SK-N-SH (cell line): ENCODE data around the gene GARS1. TPM values are rescaled to one million over a fixed set of nuclear protein-coding genes. Genes with fewer than 3 reads are reported as not detected.

Experiments used
- CTCF ChIA-PET: fragments of 300-600, 350-600 bp; formaldehyde crosslinking; extraction: SDS; loops from one replicate; lab custom pipeline; 2021; lab: Yijun Ruan, JAX
- POLR2A ChIA-PET: fragments of 350-600 bp; sonication (Branson Sonifier 250); formaldehyde crosslinking; extraction: SDS; loops from one replicate; lab custom pipeline; 2020; ENCODE audit warnings: antibody characterized with exemption, inconsistent platforms; lab: Yijun Ruan, JAX
- DNase-seq: peaks from one replicate; pipeline ENCODE4 v3.0.0; 2012
- H2AFZ ChIP-seq: fragments of 200-600 bp; sonication (generic); 2 replicates; pipeline ENCODE4 v1.8.1; 2016; ENCODE audit warnings: antibody characterized with exemption, mild to moderate bottlenecking, low read depth
- H3F3A ChIP-seq: fragments of 200-600 bp; sonication (generic); replicated peaks from 2 replicates; pipeline ENCODE3; 2016; ENCODE audit warnings: antibody characterized with exemption, mild to moderate bottlenecking; ENCODE audit not compliant: insufficient read depth
- H3K27ac ChIP-seq, 2 experiments: fragments of 200-500 bp in 1 of 2; fragments of 200-600 bp in 1 of 2; sonication (Bioruptor generic) in 1 of 2; sonication (generic), shearing (Covaris generic) in 1 of 2; 2 replicates each; pipeline versions ENCODE4 v1.5.1 to v1.6.1; 2014 to 2016; ENCODE audit warnings: low read depth in 2 of 2, inconsistent platforms in 1 of 2, low read length in 1 of 2, mild to moderate bottlenecking in 1 of 2, mixed read lengths in 1 of 2
- H3K27me3 ChIP-seq: fragments of 200-600 bp; sonication (generic), shearing (Covaris generic); 2 replicates; pipeline ENCODE4 v1.6.1; 2016; ENCODE audit warnings: mixed run types; ENCODE audit not compliant: insufficient read depth
- H3K36me3 ChIP-seq, 2 experiments: fragments of 200-500 bp in 1 of 2; fragments of 200-600 bp in 1 of 2; sonication (Bioruptor generic) in 1 of 2; sonication (generic) in 1 of 2; replicated peaks in 1 of 2; 2 replicates each; pipeline versions ENCODE3 to v1.5.1; 2014 to 2016; ENCODE audit warnings: low read length in 1 of 2, mild to moderate bottlenecking in 1 of 2; ENCODE audit not compliant: insufficient read depth in 2 of 2, control insufficient read depth in 1 of 2
- H3K4me1 ChIP-seq, 2 experiments: fragments of 200-500 bp in 1 of 2; fragments of 200-600 bp in 1 of 2; sonication (Bioruptor generic) in 1 of 2; sonication (generic), shearing (Covaris generic) in 1 of 2; 2 replicates each; pipeline versions ENCODE4 v1.5.1 to v1.6.1; 2014 to 2016; ENCODE audit warnings: low read depth in 1 of 2, low read length in 1 of 2, mixed run types in 1 of 2; ENCODE audit not compliant: insufficient read depth in 2 of 2, control insufficient read depth in 1 of 2
- H3K4me2 ChIP-seq: fragments of 200-600 bp; sonication (generic), shearing (Covaris generic); 2 replicates; pipeline ENCODE4 v1.6.1; 2017; ENCODE audit warnings: mixed run types
- H3K4me3 ChIP-seq, 2 experiments: fragments of 200-500 bp in 1 of 2; fragments of 200-600 bp in 1 of 2; sonication (Bioruptor generic) in 1 of 2; sonication (generic), shearing (Covaris generic) in 1 of 2; 2 replicates each; pipeline versions ENCODE4 v1.5.1 to v1.8.1; 2014 to 2016; ENCODE audit warnings: low read depth in 2 of 2, inconsistent platforms in 1 of 2, low read length in 1 of 2, mild to moderate bottlenecking in 1 of 2, mixed read lengths in 1 of 2, moderate library complexity in 1 of 2
- H3K79me2 ChIP-seq: fragments of 200-600 bp; sonication (generic); 2 replicates; pipeline ENCODE4 v1.8.1; 2017; ENCODE audit warnings: mild to moderate bottlenecking; ENCODE audit not compliant: insufficient read depth
- H3K9ac ChIP-seq: fragments of 200-600 bp; sonication (generic); 2 replicates; pipeline ENCODE4 v1.6.1; 2017; ENCODE audit warnings: mixed run types
- H3K9me2 ChIP-seq: fragments of 200-600 bp; sonication (generic); 2 replicates; pipeline ENCODE4 v1.6.1; 2017; ENCODE audit warnings: mixed run types
- H3K9me3 ChIP-seq: fragments of 200-600 bp; sonication (generic); 2 replicates; pipeline ENCODE4 v1.6.1; 2017; ENCODE audit warnings: mixed run types, mild to moderate bottlenecking, moderate library complexity
- H4K20me1 ChIP-seq: fragments of 200-600 bp; sonication (generic); 2 replicates; pipeline ENCODE4 v1.6.1; 2017; ENCODE audit warnings: mild to moderate bottlenecking, mixed run types; ENCODE audit not compliant: insufficient read depth
- CHD2 ChIP-seq: fragments of 150-350 bp; IDR thresholded peaks from 2 replicates; pipeline ENCODE4 v1.6.1; 2018; ENCODE audit warnings: low read length; ENCODE audit not compliant: partially characterized antibody
- EP300 ChIP-seq, 2 experiments: IDR thresholded peaks; 2 replicates each; pipeline versions ENCODE4 v1.4.0 to v1.6.1; 2012; ENCODE audit warnings: borderline replicate concordance in 1 of 2, low read depth in 1 of 2, low read length in 1 of 2
- EZH2phosphoT487 ChIP-seq: fragments of 200-600 bp; sonication (generic); IDR thresholded peaks from 2 replicates; pipeline ENCODE4 v1.6.1; 2017; ENCODE audit warnings: low read depth, mixed run types, mild to moderate bottlenecking, antibody characterized with exemption, moderate library complexity, borderline replicate concordance
- FOXM1 ChIP-seq: IDR thresholded peaks from 2 replicates; pipeline ENCODE4 v1.4.0; 2012; ENCODE audit warnings: low read depth, mild to moderate bottlenecking
- GATA2 ChIP-seq: sonication (generic); formaldehyde crosslinking; IDR thresholded peaks from 2 replicates; pipeline ENCODE4 v1.5.0; 2020; ENCODE audit warnings: mild to moderate bottlenecking, missing genetic modification reagents
- JUND ChIP-seq: IDR thresholded peaks from 2 replicates; pipeline ENCODE4 v1.4.0; 2012
- MEF2A ChIP-seq: IDR thresholded peaks from 2 replicates; pipeline ENCODE4 v1.4.0; 2012; ENCODE audit warnings: low read depth, borderline replicate concordance
- NRF1 ChIP-seq: IDR thresholded peaks from 2 replicates; pipeline ENCODE4 v1.6.1; 2012; ENCODE audit warnings: low read depth, mild to moderate bottlenecking, low read length
- RAD21 ChIP-seq: IDR thresholded peaks from 2 replicates; pipeline ENCODE4 v1.6.1; 2012; ENCODE audit warnings: mild to moderate bottlenecking, low read length
- RCOR1 ChIP-seq: fragments of 150-350 bp; IDR thresholded peaks from 2 replicates; pipeline ENCODE4 v1.6.1; 2017; ENCODE audit warnings: antibody characterized with exemption, low read length
- RFX5 ChIP-seq: IDR thresholded peaks from 2 replicates; pipeline ENCODE4 v1.6.1; 2012; ENCODE audit warnings: mild to moderate bottlenecking, improper control_type of control experiment, low read length
- TEAD4 ChIP-seq: IDR thresholded peaks from 2 replicates; pipeline ENCODE4 v1.4.0; 2012; ENCODE audit warnings: mild to moderate bottlenecking, borderline replicate concordance; ENCODE audit not compliant: insufficient read depth
- YY1 ChIP-seq: IDR thresholded peaks from 2 replicates; pipeline ENCODE4 v1.4.0; 2012; ENCODE audit warnings: low read depth, mild to moderate bottlenecking
- WGBS: methylation state at CpG from one replicate; pipeline ENCODE4 v1.1.6; 2017; ENCODE audit warnings: low lambda C conversion rate; 5-methylcytosine and 5-hydroxymethylcytosine counted together
- polyA plus RNA-seq, 3 experiments: library from polyadenylated mRNA; depleted of rRNA; stranded (reverse); fragments of >200 nt; gene quantifications; 2 replicates each; pipeline ENCODE4 v1.2.3, GENCODE V29; 2012
- TF ChIP-seq, protein P1 (sequence below): IDR thresholded peaks from 2 replicates; pipeline ENCODE4 v1.4.0; 2012; ENCODE audit warnings: low read depth
- TF ChIP-seq, protein P2 (sequence below): fragments of 150-350 bp; IDR thresholded peaks from 2 replicates; pipeline ENCODE4 v1.6.1; 2017; ENCODE audit warnings: antibody characterized with exemption, low read length, low read depth, borderline replicate concordance

GARS1 gene
- polyA plus RNA-seq, 1 of the 3 experiments (the other 2 are of a cell fraction) = 301 TPM

DNA sequence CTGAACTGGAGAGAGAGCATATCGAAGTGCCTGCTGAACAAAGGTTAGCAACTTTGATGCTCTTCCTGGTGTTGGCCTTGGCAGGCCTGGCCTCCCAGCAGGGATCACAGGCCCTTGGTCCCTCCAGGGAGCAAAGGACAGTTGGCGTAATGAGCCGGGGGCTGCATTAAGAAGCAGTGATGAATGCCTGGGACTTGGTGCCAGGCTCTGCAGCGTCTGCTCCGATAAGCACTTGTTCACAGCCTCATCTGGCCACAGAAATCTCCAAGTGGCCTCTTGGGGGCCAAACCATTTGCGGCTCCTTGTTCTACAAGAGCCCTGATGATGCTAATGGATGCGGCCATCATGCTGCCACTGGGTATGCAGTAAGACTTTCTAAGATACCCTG lies 55.7 kb downstream of the GARS1 start:
- TF ChIP-seq MEF2A (no peak), YY1 (no peak), EP300 (IDR thresholded peaks at IDR 0.05; ENCODE audit: borderline replicate concordance in 1 of 2, low read depth in 1 of 2, low read length in 1 of 2) (no peak), NRF1 (no peak)
- TF ChIP-seq, protein P1, sequence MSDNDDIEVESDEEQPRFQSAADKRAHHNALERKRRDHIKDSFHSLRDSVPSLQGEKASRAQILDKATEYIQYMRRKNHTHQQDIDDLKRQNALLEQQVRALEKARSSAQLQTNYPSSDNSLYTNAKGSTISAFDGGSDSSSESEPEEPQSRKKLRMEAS = no peak
- CTCF ChIA-PET = interaction anchor here (1.8 to 1.9 kb wide), 2 partner anchors 32 to 90 kb away, joined by 5 to 11 read pairs; partner anchors contain the start of gene CRHR2
- H3K79me2 ChIP-seq = no peaks in the 10 kb centered on the region

DNA sequence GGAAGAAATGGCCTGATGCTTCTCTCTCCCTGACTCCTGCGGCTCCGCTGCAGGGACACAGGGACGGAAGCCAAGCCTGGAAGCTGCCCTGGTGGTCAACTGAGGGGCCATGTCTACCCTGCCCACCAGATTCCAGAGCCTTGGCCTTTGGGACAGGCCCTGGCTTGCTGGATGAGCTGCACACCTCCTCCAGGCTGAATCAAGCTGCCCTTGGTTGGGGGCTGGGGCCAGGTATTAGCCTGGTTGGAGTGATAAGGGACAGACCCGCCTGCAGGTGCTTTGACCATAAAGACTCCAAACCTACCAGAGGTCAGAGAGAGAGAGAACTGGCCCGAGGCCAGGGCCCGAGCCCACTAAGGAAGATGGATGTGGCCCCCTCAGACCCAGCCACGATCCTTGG lies 57.5 kb downstream of the GARS1 start:
- no peak for DNase-seq
- no peaks in the 10 kb centered on the region for H3K9me2 ChIP-seq
- no peaks in the 10 kb centered on the region for H3K27me3 ChIP-seq
- no peaks in the 10 kb centered on the region for H3F3A ChIP-seq
- 50% methylated on average over 6 of the region's 7 CpGs for WGBS
- no peaks in the 10 kb centered on the region for H4K20me1 ChIP-seq
- H3K9me3 ChIP-seq = no peaks in the 10 kb centered on the region
- CTCF ChIA-PET = no interaction called here
- no peak for TF ChIP-seq RFX5
- no peak for TF ChIP-seq TEAD4
- TF ChIP-seq GATA2 (CRISPR knock-in tag) = no peak
- TF ChIP-seq CHD2 = no peak
- TF ChIP-seq, protein P2, sequence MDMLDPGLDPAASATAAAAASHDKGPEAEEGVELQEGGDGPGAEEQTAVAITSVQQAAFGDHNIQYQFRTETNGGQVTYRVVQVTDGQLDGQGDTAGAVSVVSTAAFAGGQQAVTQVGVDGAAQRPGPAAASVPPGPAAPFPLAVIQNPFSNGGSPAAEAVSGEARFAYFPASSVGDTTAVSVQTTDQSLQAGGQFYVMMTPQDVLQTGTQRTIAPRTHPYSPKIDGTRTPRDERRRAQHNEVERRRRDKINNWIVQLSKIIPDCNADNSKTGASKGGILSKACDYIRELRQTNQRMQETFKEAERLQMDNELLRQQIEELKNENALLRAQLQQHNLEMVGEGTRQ = no peak
- TF ChIP-seq JUND = no peak
- TF ChIP-seq NRF1 = no peak
- no peak for TF ChIP-seq RAD21
- TF ChIP-seq MEF2A = no peak
- TF ChIP-seq FOXM1 = no peak
- TF ChIP-seq RCOR1 = no peak
- no peak for TF ChIP-seq EZH2phosphoT487
- TF ChIP-seq, all 33 proteins: peak for 0
- Histone ChIP-seq H3K27ac (no peak overlapping the region), H3K79me2 (no peaks in the 10 kb centered on the region), H3K9ac (no peak overlapping the region), H3K36me3 (no peaks in the 10 kb centered on the region), H2AFZ (no peak overlapping the region), H3K4me1 (no peaks in the 10 kb centered on the region; a peak in 1 of 4 replicates), H3K4me3 (no peak overlapping the region), H3K4me2 (no peak overlapping the region)
- POLR2A ChIA-PET = no interaction called here

More for the DNA sequence above, 55.7 kb downstream of the GARS1 start:
- DNase-seq = no peak
- Histone ChIP-seq H3K27ac (no peak overlapping the region), H3F3A (no peaks in the 10 kb centered on the region), H3K4me1 (no peaks in the 10 kb centered on the region; a peak in 1 of 4 replicates), H3K9ac (no peak overlapping the region), H3K4me3 (no peak overlapping the region), H3K4me2 (no peak overlapping the region), H2AFZ (no peak overlapping the region), H3K36me3 (peaks cover 0 to 5% of the 10 kb centered on the region in 2 experiments), H4K20me1 (no peaks in the 10 kb centered on the region), H3K9me2 (no peaks in the 10 kb centered on the region), H3K9me3 (no peaks in the 10 kb centered on the region), H3K27me3 (no peaks in the 10 kb centered on the region)
- POLR2A ChIA-PET = no interaction called here
- 81% methylated on average over 5 of the region's 7 CpGs for WGBS
